A673 (cell line): ENCODE results near the gene ZNF155. TPM values are rescaled to one million over a fixed set of nuclear protein-coding genes. Genes with fewer than 3 reads are reported as not detected.
A peak's percentile ranks its signal among the peaks of the same experiment; 100 is the strongest.

Experiments used
- BruUV-seq: library from RNA; stranded (reverse); fragments of 400-500 nt; replicated peaks from 2 replicates; lab custom pipeline; 2021; lab: Mats Ljungman, UMichigan
- CTCF ChIA-PET: fragments of 300-600 bp; sonication (Branson Sonifier 250); formaldehyde crosslinking; loops from one replicate; lab custom pipeline; 2022; ENCODE audit warnings: antibody characterized with exemption; lab: Charles Lee
- POLR2A ChIA-PET: fragments of 300-600 bp; sonication (Branson Sonifier 250); formaldehyde crosslinking; loops from one replicate; lab custom pipeline; 2022; ENCODE audit warnings: antibody characterized with exemption; ENCODE audit not compliant: low non-redundant PET; lab: Charles Lee
- DNase-seq: peaks from one replicate; pipeline ENCODE4 v3.0.0-alpha.2; 2015; ENCODE audit warnings: low spot score
- H3K27ac ChIP-seq: fragments of 200-600 bp; sonication (generic); 2 replicates; pipeline ENCODE4 v1.5.1; 2016; ENCODE audit warnings: mixed run types, low read depth, mild to moderate bottlenecking, mixed read lengths, antibody characterized with exemption, low read length; ENCODE audit not compliant: poor library complexity, severe bottlenecking
- H3K27me3 ChIP-seq: fragments of 200-600 bp; sonication (generic); replicated peaks from 2 replicates; pipeline ENCODE4 v1.6.1; 2017; ENCODE audit warnings: mixed run types, low read depth, mild to moderate bottlenecking, mixed read lengths, antibody characterized with exemption, low read length; ENCODE audit not compliant: insufficient read depth, poor library complexity
- H3K36me3 ChIP-seq: fragments of 200-600 bp; sonication (generic); 2 replicates; pipeline ENCODE4 v1.6.1; 2016; ENCODE audit warnings: mixed run types, mild to moderate bottlenecking, mixed read lengths, antibody characterized with exemption, low read length; ENCODE audit not compliant: insufficient read depth, poor library complexity, severe bottlenecking
- H3K4me1 ChIP-seq: fragments of 200-600 bp; sonication (generic); 2 replicates; pipeline ENCODE4 v1.6.1; 2017; ENCODE audit warnings: mixed run types, mild to moderate bottlenecking, mixed read lengths, antibody characterized with exemption, low read length; ENCODE audit not compliant: insufficient read depth, poor library complexity, severe bottlenecking
- H3K4me3 ChIP-seq: fragments of 200-600 bp; sonication (generic); 2 replicates; pipeline ENCODE4 v1.5.1; 2016; ENCODE audit warnings: low read depth, mixed run types, mild to moderate bottlenecking, mixed read lengths, low read length; ENCODE audit not compliant: poor library complexity, severe bottlenecking
- H3K9me3 ChIP-seq: fragments of 200-600 bp; sonication (generic); 2 replicates; pipeline ENCODE4 v1.6.1; 2016; ENCODE audit warnings: mixed run types, low read depth, mild to moderate bottlenecking, mixed read lengths, antibody characterized with exemption, low read length; ENCODE audit not compliant: poor library complexity, severe bottlenecking
- EZH2 ChIP-seq: fragments of 200-600 bp; sonication (generic); IDR thresholded peaks from 2 replicates; pipeline ENCODE4 v1.6.1; 2017; ENCODE audit warnings: borderline replicate concordance, low read depth, mild to moderate bottlenecking, mixed read lengths, antibody characterized with exemption, low read length; ENCODE audit not compliant: poor library complexity, severe bottlenecking
- intact Hi-C: fragments of 100-400 bp; cut with micrococcal nuclease; formaldehyde crosslinking; loops from one replicate; pipeline ENCODE4 v1.10.0; 2022; ENCODE audit not compliant: unreplicated experiment
- total RNA-seq: library from RNA; stranded (reverse); gene quantifications from 2 replicates; pipeline ENCODE4 v1.2.3, GENCODE V29; 2021
- TF ChIP-seq, protein P1 (sequence below): fragments of 300-800, 200-600 bp; sonication (generic); conservative IDR thresholded peaks from 2 replicates; pipeline ENCODE4 v1.5.1; 2017; ENCODE audit warnings: low read depth, mild to moderate bottlenecking, antibody characterized with exemption, low read length, moderate library complexity, mixed read lengths

ZNF155 gene
- total RNA-seq, 1 experiment from 2014 or later, result 8.0 TPM

DNA sequence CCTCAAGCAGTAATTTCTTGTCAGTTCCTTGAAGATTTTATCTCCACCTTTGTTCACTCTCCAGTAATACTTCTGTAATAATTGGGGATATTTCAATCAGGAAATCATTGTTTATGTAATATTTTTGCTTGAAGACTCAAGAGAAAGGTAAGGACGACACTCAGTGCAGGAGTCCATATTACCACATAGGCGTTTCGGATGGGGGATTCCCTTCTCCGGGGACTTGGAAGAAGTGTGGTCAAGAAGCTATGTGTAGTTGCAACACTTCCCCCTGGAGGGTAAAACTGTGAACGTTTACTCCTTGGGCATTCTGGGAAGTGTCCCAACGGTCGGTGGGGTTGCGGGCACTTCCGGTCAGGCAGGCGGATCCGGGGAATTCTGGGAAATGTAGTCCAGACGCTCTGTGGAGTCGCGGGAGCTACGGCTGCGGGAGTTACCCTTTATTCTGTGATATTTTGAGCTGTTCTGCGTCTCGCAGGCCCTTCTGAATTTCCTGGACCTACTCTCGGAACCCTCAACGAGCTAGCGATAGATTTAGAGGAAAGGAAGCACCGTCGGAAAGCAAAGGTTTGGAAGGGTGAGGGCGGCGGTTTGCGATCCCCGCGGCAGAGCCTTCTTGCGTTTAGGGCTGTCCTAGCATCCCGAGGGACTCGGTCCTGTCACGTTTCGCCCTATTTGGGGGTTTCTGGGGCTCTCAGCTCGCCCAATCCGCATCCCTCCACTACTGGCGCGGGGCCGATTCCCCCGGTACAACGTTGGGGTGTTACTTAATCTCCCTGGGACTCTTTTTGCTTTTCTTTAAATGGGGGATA, 32.9 kb upstream of the ZNF155 start, which contains the start of gene ZNF221:
Gene ZNF221, plus strand, starts transcription at position 395 of the 812 bp plus-strand sequence. CDS start 11,499 bp downstream, outside the sequence.
- peak within 1 kb of the TSS; percentile 51 for H3K27ac ChIP-seq

DNA sequence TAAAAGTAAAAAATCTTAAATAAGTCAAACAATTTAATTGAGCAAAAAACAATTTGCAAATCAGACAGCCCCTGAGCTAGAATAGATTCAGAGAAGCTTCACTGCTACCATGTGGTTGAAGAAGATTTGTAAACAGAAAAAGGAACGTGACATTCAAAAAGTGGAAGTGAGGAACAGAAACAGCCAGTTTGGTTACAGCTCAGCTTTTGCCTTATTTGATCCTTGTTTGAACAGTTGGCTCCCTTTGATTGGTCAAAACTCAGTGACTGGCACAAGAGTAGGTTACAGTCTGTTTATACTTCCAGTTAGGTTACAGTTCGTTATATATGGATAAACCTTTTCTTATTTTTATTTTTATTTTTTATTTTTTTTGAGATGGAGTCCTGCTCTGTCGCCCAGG, 27.2 kb upstream of the ZNF155 start:
- no TSS peak for BruUV-seq
- H3K9me3 ChIP-seq, result peaks cover 25% of the 10 kb centered on the region
- no peak for DNase-seq

More for the DNA sequence above, 32.9 kb upstream of the ZNF155 start, which contains the start of gene ZNF221:
- TSS peak; percentile 81 for BruUV-seq
- no peaks in the 10 kb centered on the region for H3K4me1 ChIP-seq
- no peaks in the 10 kb centered on the region for H3K9me3 ChIP-seq
- H3K27me3 ChIP-seq, result no peaks in the 10 kb centered on the region
- intact Hi-C loops, result no loop called here
- TF ChIP-seq, protein P1, sequence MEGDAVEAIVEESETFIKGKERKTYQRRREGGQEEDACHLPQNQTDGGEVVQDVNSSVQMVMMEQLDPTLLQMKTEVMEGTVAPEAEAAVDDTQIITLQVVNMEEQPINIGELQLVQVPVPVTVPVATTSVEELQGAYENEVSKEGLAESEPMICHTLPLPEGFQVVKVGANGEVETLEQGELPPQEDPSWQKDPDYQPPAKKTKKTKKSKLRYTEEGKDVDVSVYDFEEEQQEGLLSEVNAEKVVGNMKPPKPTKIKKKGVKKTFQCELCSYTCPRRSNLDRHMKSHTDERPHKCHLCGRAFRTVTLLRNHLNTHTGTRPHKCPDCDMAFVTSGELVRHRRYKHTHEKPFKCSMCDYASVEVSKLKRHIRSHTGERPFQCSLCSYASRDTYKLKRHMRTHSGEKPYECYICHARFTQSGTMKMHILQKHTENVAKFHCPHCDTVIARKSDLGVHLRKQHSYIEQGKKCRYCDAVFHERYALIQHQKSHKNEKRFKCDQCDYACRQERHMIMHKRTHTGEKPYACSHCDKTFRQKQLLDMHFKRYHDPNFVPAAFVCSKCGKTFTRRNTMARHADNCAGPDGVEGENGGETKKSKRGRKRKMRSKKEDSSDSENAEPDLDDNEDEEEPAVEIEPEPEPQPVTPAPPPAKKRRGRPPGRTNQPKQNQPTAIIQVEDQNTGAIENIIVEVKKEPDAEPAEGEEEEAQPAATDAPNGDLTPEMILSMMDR, result no peak
- TF ChIP-seq EZH2, result no peak
- peak within 1 kb of the TSS; percentile 81 for H3K4me3 ChIP-seq
- peak; percentile 84 for DNase-seq
- POLR2A ChIA-PET, result interaction anchor here (0.5 kb wide), 1 partner anchor 27 kb away, joined by 6 read pairs; no protein-coding TSS in a partner anchor
- CTCF ChIA-PET, result interaction anchor here (0.6 kb wide), 1 partner anchor 264 kb away, joined by 8 read pairs; no protein-coding TSS in a partner anchor
- H3K36me3 ChIP-seq, result no peaks in the 10 kb centered on the region

DNA sequence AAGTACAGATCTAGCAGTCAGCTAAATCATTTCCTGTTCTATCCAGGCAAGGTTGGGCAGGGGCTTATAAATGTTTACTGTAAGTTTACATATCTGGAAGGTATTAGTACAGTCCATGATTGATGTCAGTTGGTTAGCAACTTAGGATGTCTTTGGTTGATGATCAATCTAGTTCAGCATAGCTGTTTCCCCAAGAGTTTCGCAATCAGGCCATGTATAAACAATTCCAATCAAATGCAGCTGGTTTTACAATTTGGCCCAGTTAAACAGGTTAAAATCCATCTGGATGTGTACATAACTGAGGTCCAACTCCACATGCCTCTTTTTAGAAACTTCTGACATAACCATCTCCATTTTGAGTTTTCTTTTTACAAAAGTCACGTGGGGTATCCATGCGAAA, 26.1 kb upstream of the ZNF155 start:
- DNase-seq, result no peak
- Histone ChIP-seq H3K4me1 (no peaks in the 10 kb centered on the region), H3K27ac (no peak overlapping the region), H3K9me3 (peaks cover 25% of the 10 kb centered on the region), H3K36me3 (no peaks in the 10 kb centered on the region), H3K4me3 (no peak overlapping the region), H3K27me3 (no peaks in the 10 kb centered on the region)
- TF ChIP-seq, protein P1, result no peak
- no peak for TF ChIP-seq EZH2
- BruUV-seq, result no TSS peak
- intact Hi-C loops, result no loop called here
- CTCF ChIA-PET, result interaction anchor here (0.6 kb wide), 1 partner anchor 204 kb away, joined by 4 read pairs; no protein-coding TSS in a partner anchor
- POLR2A ChIA-PET, result no interaction called here

More for the DNA sequence above, 27.2 kb upstream of the ZNF155 start:
- Histone ChIP-seq H3K36me3 (no peaks in the 10 kb centered on the region), H3K4me1 (no peaks in the 10 kb centered on the region), H3K27ac (no peak overlapping the region), H3K27me3 (no peaks in the 10 kb centered on the region), H3K4me3 (no peak overlapping the region)
- ChIA-PET POLR2A (no interaction called here), CTCF (no interaction called here)
- TF ChIP-seq, protein P1, result no peak
- no peak for TF ChIP-seq EZH2
- intact Hi-C loops, result no loop called here
